HFFc6 (cell line): ENCODE measurements around the gene ATXN10. TPM values are rescaled to one million over a fixed set of nuclear protein-coding genes. Genes with fewer than 3 reads are reported as not detected.

ENCODE experiments used
- DNase-seq: peaks from one replicate; pipeline ENCODE4 v3.0.0-alpha.2; 2018
- H3K27ac Mint-ChIP-seq: 2 replicates; pipeline ENCODE4 v1.8.0; 2020; ENCODE audit warnings: mild to moderate bottlenecking, mixed read lengths
- H3K27me3 Mint-ChIP-seq: 2 replicates; pipeline ENCODE4 v1.8.0; 2021; ENCODE audit warnings: mild to moderate bottlenecking, moderate library complexity, mixed read lengths; ENCODE audit not compliant: insufficient read depth
- H3K36me3 Mint-ChIP-seq: 2 replicates; pipeline ENCODE4 v1.8.0; 2021; ENCODE audit warnings: low read depth, mixed read lengths
- H3K4me1 Mint-ChIP-seq: 2 replicates; pipeline ENCODE4 v1.8.0; 2020; ENCODE audit warnings: low read depth, mixed read lengths
- H3K4me3 Mint-ChIP-seq: 2 replicates; pipeline ENCODE4 v1.8.0; 2020; ENCODE audit warnings: mild to moderate bottlenecking, moderate library complexity, mixed read lengths
- H3K9me3 Mint-ChIP-seq: 2 replicates; pipeline ENCODE4 v1.8.0; 2020; ENCODE audit warnings: mild to moderate bottlenecking, mixed read lengths
- total RNA-seq, 6 experiments: library from RNA; stranded (reverse); fragmentation: NEBNext Ultra II Directional; extraction: Animal tissue kit (Norgen Biotek cat#: 25700); gene quantifications; 2 replicates in 1 of 6; 3 replicates in 5 of 6; pipeline ENCODE4 v1.2.3, GENCODE V29; 2021
- TF ChIP-seq, protein P1 (sequence below): fragments of 200-600 bp; sonication (generic); IDR thresholded peaks from 2 replicates; pipeline ENCODE4 v1.5.0; 2021; ENCODE audit warnings: antibody characterized with exemption, mild to moderate bottlenecking

ATXN10 gene
- total RNA-seq, 6 experiments from 2014 or later: 287 to 426 (median 370) TPM

DNA sequence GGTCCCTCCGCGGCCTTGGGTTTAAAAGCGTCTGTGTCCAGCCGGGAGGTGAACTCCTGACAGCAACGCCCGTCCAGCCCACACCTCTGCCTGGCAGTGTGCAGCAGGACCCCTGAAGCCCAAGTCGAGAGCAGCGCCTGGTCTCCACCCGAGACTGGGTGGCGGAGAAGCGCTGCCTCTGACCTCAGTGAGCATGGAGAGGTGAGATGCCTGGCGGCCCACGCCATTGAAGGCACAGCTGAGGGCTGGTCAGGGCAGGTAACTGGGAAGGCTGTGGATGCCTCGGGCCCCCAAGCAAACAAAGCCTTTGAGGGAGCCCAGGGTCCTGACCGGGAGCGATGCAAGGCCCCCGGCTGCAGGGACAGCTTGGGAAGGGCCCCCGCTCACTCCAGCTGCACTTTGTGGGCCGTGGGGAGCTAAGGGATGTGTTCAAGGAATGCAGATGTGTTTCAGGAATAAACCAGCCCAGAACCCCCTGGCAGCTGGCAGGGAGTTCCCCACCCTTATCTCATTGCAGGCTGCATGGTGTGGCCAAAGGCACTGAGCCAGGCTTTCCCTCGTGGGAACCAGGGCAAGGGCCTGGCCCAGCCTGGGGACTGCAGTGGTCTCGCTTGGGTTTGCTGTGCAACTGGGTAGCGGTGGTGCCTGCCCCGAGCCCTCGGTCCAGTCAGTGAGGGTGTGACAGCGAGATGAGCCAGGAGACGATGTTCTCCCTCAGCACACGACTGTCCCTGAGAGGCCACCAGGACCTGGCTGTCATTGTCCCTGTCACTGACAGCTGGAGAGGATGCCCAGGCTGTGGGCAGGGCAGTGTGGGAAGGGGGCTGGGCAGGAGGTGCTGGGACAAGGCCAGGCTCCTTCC lies 212.8 kb downstream of the ATXN10 start:
- no peak for DNase-seq
- Mint-ChIP-seq H3K27ac (no peak overlapping the region), H3K4me3 (no peak overlapping the region), H3K36me3 (no peaks in the 10 kb centered on the region), H3K9me3 (no peaks in the 10 kb centered on the region), H3K4me1 (no peaks in the 10 kb centered on the region), H3K27me3 (peaks cover 35% of the 10 kb centered on the region)
- TF ChIP-seq, protein P1, sequence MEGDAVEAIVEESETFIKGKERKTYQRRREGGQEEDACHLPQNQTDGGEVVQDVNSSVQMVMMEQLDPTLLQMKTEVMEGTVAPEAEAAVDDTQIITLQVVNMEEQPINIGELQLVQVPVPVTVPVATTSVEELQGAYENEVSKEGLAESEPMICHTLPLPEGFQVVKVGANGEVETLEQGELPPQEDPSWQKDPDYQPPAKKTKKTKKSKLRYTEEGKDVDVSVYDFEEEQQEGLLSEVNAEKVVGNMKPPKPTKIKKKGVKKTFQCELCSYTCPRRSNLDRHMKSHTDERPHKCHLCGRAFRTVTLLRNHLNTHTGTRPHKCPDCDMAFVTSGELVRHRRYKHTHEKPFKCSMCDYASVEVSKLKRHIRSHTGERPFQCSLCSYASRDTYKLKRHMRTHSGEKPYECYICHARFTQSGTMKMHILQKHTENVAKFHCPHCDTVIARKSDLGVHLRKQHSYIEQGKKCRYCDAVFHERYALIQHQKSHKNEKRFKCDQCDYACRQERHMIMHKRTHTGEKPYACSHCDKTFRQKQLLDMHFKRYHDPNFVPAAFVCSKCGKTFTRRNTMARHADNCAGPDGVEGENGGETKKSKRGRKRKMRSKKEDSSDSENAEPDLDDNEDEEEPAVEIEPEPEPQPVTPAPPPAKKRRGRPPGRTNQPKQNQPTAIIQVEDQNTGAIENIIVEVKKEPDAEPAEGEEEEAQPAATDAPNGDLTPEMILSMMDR: no peak

DNA sequence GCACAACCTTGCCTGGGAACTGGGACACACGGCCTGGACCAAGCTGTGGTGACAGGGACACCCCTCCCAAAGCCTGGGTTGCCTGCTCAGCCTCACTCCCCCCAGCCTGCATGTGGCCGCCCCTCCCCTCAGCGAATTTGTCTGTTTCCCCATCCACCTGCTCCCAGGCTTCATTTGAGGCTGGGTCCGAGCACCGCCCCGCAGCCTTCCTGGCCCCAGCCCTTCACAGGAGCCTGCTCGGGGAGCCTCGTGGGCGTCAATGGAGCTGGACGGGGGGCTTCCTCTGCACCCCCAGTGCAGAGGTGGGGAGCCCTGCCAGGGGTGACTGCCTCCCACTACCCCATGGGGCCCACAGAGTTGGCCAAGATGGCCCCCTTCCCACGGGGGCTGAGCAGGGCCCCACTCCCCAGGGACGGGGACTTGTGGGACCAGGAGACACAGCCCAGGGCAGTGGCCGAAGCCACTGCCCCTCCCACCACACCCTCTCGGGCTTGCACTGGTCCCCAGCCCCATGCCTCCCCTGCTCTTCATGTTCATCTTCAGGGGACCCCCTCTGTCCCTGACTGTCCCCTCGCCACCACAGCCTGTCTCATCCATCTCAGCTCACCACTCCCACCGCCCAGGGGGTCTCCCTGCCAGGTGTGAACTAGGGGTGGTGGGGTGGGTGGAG lies 213.7 kb downstream of the ATXN10 start:
- Mint-ChIP-seq H3K36me3 (no peaks in the 10 kb centered on the region), H3K27ac (no peak overlapping the region), H3K27me3 (peaks cover 26% of the 10 kb centered on the region), H3K9me3 (no peaks in the 10 kb centered on the region), H3K4me3 (no peak overlapping the region), H3K4me1 (no peaks in the 10 kb centered on the region)
- DNase-seq: no peak
- TF ChIP-seq, protein P1: no peak

DNA sequence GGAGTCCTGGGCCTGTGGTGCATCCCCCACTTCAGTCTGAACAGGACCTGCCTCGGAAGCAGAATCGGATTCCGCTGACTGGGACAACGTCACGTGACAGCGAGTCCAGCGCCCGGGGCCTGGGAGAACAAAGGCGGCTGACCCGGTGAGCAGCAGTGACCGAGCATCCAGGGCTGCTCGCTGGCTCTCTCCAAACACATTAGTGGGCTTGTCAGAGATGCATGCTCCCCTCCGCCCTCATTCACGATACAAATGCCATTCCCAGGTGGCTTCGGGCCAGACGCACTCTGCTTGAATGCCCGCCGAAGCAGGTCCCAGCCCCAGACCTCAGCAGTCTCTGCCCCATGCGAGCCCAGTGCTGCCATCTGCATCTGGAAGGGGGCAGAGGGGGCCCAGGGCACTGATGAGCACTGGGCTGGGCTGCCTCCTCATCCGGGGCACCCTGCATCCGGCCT lies 214.3 kb downstream of the ATXN10 start:
- Mint-ChIP-seq H3K4me1 (no peaks in the 10 kb centered on the region), H3K36me3 (no peaks in the 10 kb centered on the region), H3K27ac (no peak overlapping the region), H3K4me3 (no peak overlapping the region), H3K9me3 (no peaks in the 10 kb centered on the region), H3K27me3 (peaks cover 20% of the 10 kb centered on the region)
- DNase-seq: no peak
- TF ChIP-seq, protein P1: no peak

DNA sequence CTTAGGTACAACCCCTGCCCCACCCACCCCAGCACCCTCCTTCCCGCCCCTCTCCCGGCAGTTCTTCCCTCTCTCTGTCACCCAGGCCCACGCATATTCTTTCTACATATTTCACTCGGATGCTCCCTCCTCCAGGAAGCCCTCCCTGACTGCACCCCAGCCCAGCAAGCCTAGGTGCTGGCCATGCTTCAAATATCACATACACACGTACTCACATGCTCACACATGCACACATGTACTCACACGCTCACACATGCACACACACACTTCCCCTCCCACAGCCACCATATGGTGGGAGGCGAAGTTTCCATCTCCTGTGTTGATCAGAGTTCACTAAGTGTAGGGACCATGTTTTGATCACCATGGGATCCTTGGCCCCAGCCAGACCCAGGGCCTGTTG lies 214.9 kb downstream of the ATXN10 start:
- Mint-ChIP-seq H3K4me1 (no peaks in the 10 kb centered on the region), H3K4me3 (no peak overlapping the region), H3K27ac (no peak overlapping the region), H3K36me3 (no peaks in the 10 kb centered on the region), H3K9me3 (no peaks in the 10 kb centered on the region), H3K27me3 (peaks cover 26% of the 10 kb centered on the region)
- TF ChIP-seq, protein P1: no peak
- no peak for DNase-seq

DNA sequence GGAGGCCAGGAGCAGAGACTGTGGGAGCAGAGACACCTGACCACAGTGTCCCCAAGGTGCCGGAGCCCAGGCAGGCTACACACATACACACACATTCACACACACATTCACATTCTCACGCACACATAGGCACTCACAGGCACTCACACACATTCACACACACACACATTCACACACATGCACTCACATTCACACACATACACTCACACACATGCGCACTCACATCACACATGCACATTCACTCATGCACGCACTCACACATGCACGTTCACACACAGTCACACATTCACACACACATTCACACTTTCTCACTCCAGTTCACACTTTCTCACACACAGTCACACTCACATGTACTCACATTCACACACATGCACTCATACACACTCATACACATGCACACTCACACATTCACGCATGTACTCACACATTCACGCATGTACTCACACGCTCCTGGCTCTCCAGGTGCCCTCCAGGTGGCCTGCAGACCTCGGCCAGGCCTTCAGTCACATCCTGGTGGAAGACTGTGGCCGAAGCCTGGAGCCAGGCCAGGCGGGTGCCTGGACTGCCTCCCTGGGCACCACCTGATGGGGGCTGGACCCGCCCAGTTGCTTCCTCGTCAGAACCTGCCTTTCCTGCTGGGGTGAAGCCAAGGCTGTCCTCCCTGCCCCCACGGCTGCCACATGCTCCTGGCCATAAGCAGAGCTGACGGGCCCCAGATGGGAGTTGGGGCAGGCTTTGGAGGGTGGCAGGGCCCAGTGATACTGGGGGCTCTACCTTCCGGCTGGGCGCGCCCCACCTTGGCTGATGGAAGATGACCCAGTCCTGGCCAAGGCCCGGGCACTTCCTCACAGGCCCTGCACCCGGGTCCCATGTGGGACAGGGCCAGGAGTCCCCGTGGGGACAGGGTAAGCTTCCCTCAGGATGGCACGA lies 215.8 kb downstream of the ATXN10 start:
- H3K9me3 Mint-ChIP-seq: no peaks in the 10 kb centered on the region
- no peak overlapping the region for H3K4me3 Mint-ChIP-seq
- TF ChIP-seq, protein P1: no peak
- H3K4me1 Mint-ChIP-seq: no peaks in the 10 kb centered on the region
- H3K27ac Mint-ChIP-seq: no peak overlapping the region
- no peaks in the 10 kb centered on the region for H3K36me3 Mint-ChIP-seq
- DNase-seq: no peak
- H3K27me3 Mint-ChIP-seq: peaks cover 29% of the 10 kb centered on the region
